HCT116 (cell line): Measurements from ENCODE around the gene TMEM175. TPM values are rescaled to one million over a fixed set of nuclear protein-coding genes. Genes with fewer than 3 reads are reported as not detected.

Experiments
- ATAC-seq: fragments of 200-7000 bp; cut with Tn5 transposase; 2 replicates; pipeline ENCODE4 v1.9.1; 2020; ENCODE audit warnings: mild to moderate bottlenecking, moderate library complexity
- BruUV-seq: library from RNA; stranded (reverse); fragments of 400-500 nt; replicated peaks from 2 replicates; lab custom pipeline; 2021; lab: Mats Ljungman, UMichigan
- CTCF ChIA-PET: fragments of 300-600 bp; sonication (Branson Sonifier 250); formaldehyde crosslinking; loops from one replicate; lab custom pipeline; 2021; ENCODE audit warnings: antibody characterized with exemption; lab: Charles Lee
- POLR2A ChIA-PET: fragments of 300-600, 350-600 bp; sonication (Branson Sonifier 250); formaldehyde crosslinking; loops from one replicate; lab custom pipeline; 2021; ENCODE audit warnings: antibody characterized with exemption; lab: Charles Lee
- RAD21 ChIA-PET, 2 experiments: fragments of 300-600 bp; sonication (Branson Sonifier 250); formaldehyde crosslinking; loops; one replicate each; lab custom pipeline; 2023; ENCODE audit warnings: low total read pairs in 2 of 2; ENCODE audit not compliant: uncharacterized antibody in 2 of 2, unreplicated experiment in 2 of 2, low non-redundant PET in 1 of 2; lab: Charles Lee
- DNase-seq: peaks from one replicate; pipeline ENCODE4 v3.0.0-alpha.2; 2010; ENCODE audit warnings: low read depth, low spot score
- H2AFZ ChIP-seq: fragments of 200-600 bp; shearing (Covaris generic), sonication (generic); 2 replicates; pipeline ENCODE4 v1.6.1; 2017; ENCODE audit warnings: low read depth, mixed run types, mixed read lengths, antibody characterized with exemption, low read length; ENCODE audit not compliant: poor library complexity, severe bottlenecking
- H3K27ac ChIP-seq: 2 replicates; pipeline ENCODE4 v1.5.1; 2012; ENCODE audit warnings: low read depth, low read length
- H3K27me3 ChIP-seq: fragments of 200-600 bp; sonication (generic); 2 replicates; pipeline ENCODE4 v1.6.1; 2016; ENCODE audit warnings: mixed run types, low read length, mixed read lengths; ENCODE audit not compliant: insufficient read depth
- H3K36me3 ChIP-seq, 2 experiments: fragments of 200-500 bp in 1 of 2; fragments of 200-600 bp in 1 of 2; sonication (Bioruptor generic) in 1 of 2; sonication (generic) in 1 of 2; 2 replicates each; pipeline versions ENCODE4 v1.5.1 to v1.6.1; 2014 to 2016; ENCODE audit warnings: low read length in 2 of 2, inconsistent platforms in 1 of 2, mixed read lengths in 1 of 2, mixed run types in 1 of 2; ENCODE audit not compliant: insufficient read depth in 2 of 2, control insufficient read depth in 1 of 2
- H3K4me1 ChIP-seq, 2 experiments: fragments of 200-600 bp in 1 of 2; sonication (generic) in 1 of 2; 2 replicates each; pipeline versions ENCODE4 v1.5.1 to v1.6.1; 2012 to 2017; ENCODE audit warnings: low read length in 2 of 2, inconsistent platforms in 1 of 2, mild to moderate bottlenecking in 1 of 2, mixed read lengths in 1 of 2, mixed run types in 1 of 2, moderate library complexity in 1 of 2; ENCODE audit not compliant: insufficient read depth in 2 of 2, control insufficient read depth in 1 of 2
- H3K4me2 ChIP-seq: fragments of 200-600 bp; sonication (generic); 2 replicates; pipeline ENCODE4 v1.6.1; 2017; ENCODE audit warnings: mixed run types, low read length, mixed read lengths
- H3K4me3 ChIP-seq, 2 experiments: fragments of 200-600 bp in 1 of 2; sonication (generic) in 1 of 2; replicated peaks in 1 of 2; 2 replicates each; pipeline ENCODE4 v1.5.1; 2011 to 2016; ENCODE audit warnings: low read length in 2 of 2, control low read depth in 1 of 2, low read depth in 1 of 2, mild to moderate bottlenecking in 1 of 2, mixed read lengths in 1 of 2, mixed run types in 1 of 2
- H3K79me2 ChIP-seq: fragments of 200-600 bp; sonication (generic); 2 replicates; pipeline ENCODE4 v1.6.1; 2017; ENCODE audit warnings: mild to moderate bottlenecking, mixed run types, low read length, moderate library complexity, mixed read lengths; ENCODE audit not compliant: insufficient read depth
- H3K9ac ChIP-seq: fragments of 200-600 bp; sonication (generic); 2 replicates; pipeline ENCODE4 v1.6.1; 2016; ENCODE audit warnings: low read length, mixed read lengths
- H3K9me2 ChIP-seq: fragments of 200-600 bp; sonication (generic), shearing (Covaris generic); 2 replicates; pipeline ENCODE4 v1.6.1; 2017; ENCODE audit warnings: mixed run types, mild to moderate bottlenecking, moderate library complexity; ENCODE audit not compliant: insufficient read depth
- H3K9me3 ChIP-seq, 2 experiments: fragments of 200-500 bp in 1 of 2; fragments of 200-600 bp in 1 of 2; sonication (Bioruptor generic) in 1 of 2; sonication (generic) in 1 of 2; 2 replicates each; pipeline ENCODE4 v1.6.1; 2014 to 2017; ENCODE audit warnings: low read length in 2 of 2, mixed read lengths in 2 of 2, inconsistent platforms in 1 of 2, low read depth in 1 of 2, mild to moderate bottlenecking in 1 of 2, mixed run types in 1 of 2, moderate library complexity in 1 of 2; ENCODE audit not compliant: control insufficient read depth in 1 of 2, insufficient read depth in 1 of 2
- H4K20me1 ChIP-seq: fragments of 200-600 bp; sonication (generic), shearing (Covaris generic); 2 replicates; pipeline ENCODE4 v1.6.1; 2017; ENCODE audit warnings: mixed run types, mild to moderate bottlenecking, moderate library complexity; ENCODE audit not compliant: insufficient read depth
- CEBPB ChIP-seq: IDR thresholded peaks from 2 replicates; pipeline ENCODE4 v1.6.1; 2012; ENCODE audit warnings: low read depth
- ELF1 ChIP-seq: IDR thresholded peaks from 2 replicates; pipeline ENCODE4 v1.6.1; 2012; ENCODE audit warnings: low read depth, borderline replicate concordance
- EZH2phosphoT487 ChIP-seq: fragments of 200-600 bp; IDR thresholded peaks from 2 replicates; pipeline ENCODE4 v1.6.1; 2018; ENCODE audit warnings: antibody characterized with exemption, borderline replicate concordance
- FOSL1 ChIP-seq: IDR thresholded peaks from 2 replicates; pipeline ENCODE4 v1.6.1; 2012; ENCODE audit warnings: low read depth
- JUND ChIP-seq: IDR thresholded peaks from 2 replicates; pipeline ENCODE4 v1.6.1; 2012
- POLR2AphosphoS5 ChIP-seq: IDR thresholded peaks from 2 replicates; pipeline ENCODE4 v1.6.1; 2011; ENCODE audit warnings: mild to moderate bottlenecking, low read depth, low read length, moderate library complexity
- RAD21 ChIP-seq: IDR thresholded peaks from 2 replicates; pipeline ENCODE4 v1.6.1; 2012; ENCODE audit warnings: low read depth, mild to moderate bottlenecking
- SIN3A ChIP-seq: IDR thresholded peaks from 2 replicates; pipeline ENCODE4 v1.6.1; 2012; ENCODE audit warnings: low read depth
- YY1 ChIP-seq: IDR thresholded peaks from 2 replicates; pipeline ENCODE4 v1.6.1; 2011; ENCODE audit warnings: low read length, low read depth, moderate library complexity, mild to moderate bottlenecking; ENCODE audit not compliant: insufficient replicate concordance; ENCODE audit errors: extremely low read depth
- ZFX ChIP-seq: fragments of 450-650 bp; IDR thresholded peaks from 2 replicates; pipeline ENCODE4 v1.6.1; 2017
- intact Hi-C: fragments of 100-400 bp; cut with micrococcal nuclease; formaldehyde crosslinking; loops from 2 replicates; pipeline ENCODE4 v1.10.0; 2022
- total RNA-seq: library from RNA; stranded (reverse); gene quantifications from one replicate; pipeline ENCODE4 v1.2.1, GENCODE V29; 2021; ENCODE audit not compliant: unreplicated experiment

The TMEM175 gene
- total RNA-seq, 1 experiment from 2014 or later: 17.5 TPM

DNA sequence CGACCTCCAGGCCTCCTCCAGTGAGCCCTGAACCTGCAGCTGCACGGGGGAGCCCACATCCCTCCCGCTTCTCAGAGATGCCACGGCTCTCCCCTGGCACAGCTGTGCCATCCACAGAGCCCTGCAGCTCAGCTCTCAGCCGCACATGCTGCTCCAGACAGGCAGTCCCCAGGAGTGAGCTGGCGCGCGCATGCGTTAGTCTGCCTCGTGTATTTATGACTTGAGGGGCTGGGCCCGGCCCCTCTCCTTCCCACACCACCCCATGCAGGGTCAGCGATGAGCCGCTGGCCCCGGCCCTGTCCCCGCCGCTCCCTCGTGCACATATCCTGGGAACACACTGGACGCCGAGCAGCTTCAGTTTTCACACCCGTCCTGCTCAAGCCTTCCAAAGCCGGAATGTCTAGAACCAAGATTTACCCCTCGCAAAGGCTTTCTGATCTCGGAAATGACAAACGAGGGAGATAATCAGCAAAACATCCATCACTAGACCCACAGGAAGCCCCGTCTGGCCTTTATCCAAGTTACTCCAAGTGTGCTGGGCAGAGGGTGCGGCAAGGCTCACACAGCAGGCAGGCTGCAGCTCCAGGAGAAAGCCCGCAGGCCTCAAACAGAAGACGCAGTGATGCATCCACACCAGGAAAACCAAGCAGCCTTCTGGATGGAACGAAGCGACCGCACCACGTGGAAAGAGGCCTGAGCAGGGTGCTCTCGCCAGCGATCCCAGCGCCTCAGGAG lies 24.4 kb upstream of the TMEM175 start:
- ChIA-PET CTCF (no interaction called here), POLR2A (no interaction called here), RAD21 (no interaction called here)
- no peaks in the 10 kb centered on the region for H4K20me1 ChIP-seq
- no peak overlapping the region for H3K4me3 ChIP-seq
- no peak overlapping the region for H3K9ac ChIP-seq
- H3K9me2 ChIP-seq: no peaks in the 10 kb centered on the region
- peaks cover 0 to 12% of the 10 kb centered on the region in 2 experiments; a peak in 3 of 4 replicates for H3K36me3 ChIP-seq
- no peak overlapping the region for H3K4me2 ChIP-seq
- H3K9me3 ChIP-seq: peaks cover 0 to 4% of the 10 kb centered on the region in 2 experiments; a peak in 1 of 4 replicates
- peaks cover 48% of the 10 kb centered on the region for H3K79me2 ChIP-seq
- H3K4me1 ChIP-seq: no peaks in the 10 kb centered on the region
- intact Hi-C loops: no loop called here
- BruUV-seq: no TSS peak
- ATAC-seq (no peak), DNase-seq (no peak)
- H2AFZ ChIP-seq: no peak overlapping the region
- H3K27ac ChIP-seq: no peak overlapping the region
- H3K27me3 ChIP-seq: no peaks in the 10 kb centered on the region
- no peak for TF ChIP-seq SIN3A
- TF ChIP-seq EZH2phosphoT487: no peak
- TF ChIP-seq CEBPB: no peak
- no peak for TF ChIP-seq RAD21
- no peak for TF ChIP-seq ELF1
- TF ChIP-seq FOSL1: no peak
- TF ChIP-seq ZFX: no peak
- no peak for TF ChIP-seq JUND
- no peak for TF ChIP-seq POLR2AphosphoS5
- no peak for TF ChIP-seq YY1
- TF ChIP-seq, all 23 proteins: peak for 0

DNA sequence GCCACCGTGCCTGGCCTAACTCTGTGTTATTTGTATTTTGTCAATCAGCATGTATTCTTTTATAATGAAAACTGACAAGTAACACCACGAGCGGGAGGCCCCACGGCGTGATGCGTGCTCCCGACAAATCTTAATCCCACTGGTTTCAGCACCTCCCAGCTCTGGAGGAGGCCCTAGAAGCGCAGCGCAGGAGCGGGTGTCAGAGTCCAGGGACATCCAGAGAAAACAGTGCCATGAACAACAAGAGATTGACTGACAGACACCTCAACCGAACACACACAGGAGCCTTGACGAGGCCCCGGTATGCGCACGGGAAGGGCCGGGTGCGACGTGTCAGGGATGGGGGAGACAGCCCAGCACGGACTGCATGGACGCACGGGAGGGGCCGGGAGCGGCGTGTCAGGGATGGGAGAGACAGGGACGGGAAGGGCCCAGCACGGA lies 23.1 kb upstream of the TMEM175 start:
- H3K79me2 ChIP-seq: peaks cover 51% of the 10 kb centered on the region
- H3K27me3 ChIP-seq: no peaks in the 10 kb centered on the region
- peaks cover 0 to 12% of the 10 kb centered on the region in 2 experiments; a peak in 3 of 4 replicates for H3K36me3 ChIP-seq
- no peak for ATAC-seq
- peaks cover 0 to 4% of the 10 kb centered on the region in 2 experiments; a peak in 1 of 4 replicates for H3K9me3 ChIP-seq
- H2AFZ ChIP-seq: no peak overlapping the region
- H3K9ac ChIP-seq: no peak overlapping the region
- no peak for DNase-seq
- CTCF ChIA-PET: no interaction called here
- TF ChIP-seq FOSL1 (no peak), ZFX (no peak)
- H3K4me2 ChIP-seq: no peak overlapping the region
- H3K9me2 ChIP-seq: no peaks in the 10 kb centered on the region
- RAD21 ChIA-PET: no interaction called here
- H3K4me1 ChIP-seq: no peaks in the 10 kb centered on the region
- H4K20me1 ChIP-seq: no peaks in the 10 kb centered on the region
- no TSS peak for BruUV-seq
- no peak overlapping the region for H3K27ac ChIP-seq
- intact Hi-C loops: no loop called here
- POLR2A ChIA-PET: no interaction called here
- no peak overlapping the region for H3K4me3 ChIP-seq
